ENCODE results near the gene RDM1. TPM values are rescaled to one million over a fixed set of nuclear protein-coding genes. Genes with fewer than 3 reads are reported as not detected.

Gene RDM1
- total and polyA plus RNA-seq, 4 donors, result 0.10 to 0.26 TPM; not detected in 2

DNA sequence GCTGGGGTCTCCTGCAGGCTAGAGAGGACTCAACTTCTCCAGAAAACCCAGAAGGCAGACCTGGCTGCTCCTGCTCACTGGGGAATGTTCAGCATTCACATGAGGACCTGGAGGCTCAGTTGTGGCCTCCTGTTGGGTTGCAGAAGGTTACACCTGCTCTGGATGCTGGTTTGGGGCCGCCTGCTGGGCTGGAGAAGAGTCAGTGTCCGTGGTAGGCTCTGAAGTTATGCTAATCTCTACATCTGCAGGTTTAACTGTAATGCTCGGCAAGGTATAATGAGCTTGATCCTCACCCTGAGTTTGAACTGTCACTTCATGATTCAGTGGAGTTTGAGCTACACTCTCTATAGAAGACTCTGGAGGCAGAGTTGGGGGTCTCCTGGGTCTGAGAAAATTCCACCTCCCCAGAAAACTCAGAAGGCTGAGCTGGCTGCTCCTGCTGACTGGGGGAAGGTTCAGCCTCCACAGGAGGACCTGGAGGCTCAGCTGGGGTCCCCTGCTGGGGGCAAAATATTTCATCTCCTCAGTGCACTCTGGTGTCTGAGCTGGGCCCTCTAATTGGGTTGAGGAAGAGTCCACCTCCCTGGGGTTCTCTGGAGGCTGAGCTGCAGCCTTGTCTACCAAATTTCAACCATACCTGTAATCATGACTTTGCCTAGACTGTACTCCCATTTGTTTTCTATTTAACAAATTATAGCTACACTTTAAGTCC, 23.5 kb downstream of the RDM1 start:
- H3K4me3 ChIP-seq, result no peak overlapping the region
- DNase-seq, result no peak
- no peaks in the 10 kb centered on the region for H3K36me3 ChIP-seq (ENCODE audit: control insufficient read depth in 4 of 4, insufficient read depth in 4 of 4, low read length in 4 of 4)
- H3K4me1 ChIP-seq (ENCODE audit: control insufficient read depth in 5 of 5, insufficient read depth in 5 of 5, low read length in 5 of 5), result no peaks in the 10 kb centered on the region
- H3K9me3 ChIP-seq (ENCODE audit: control insufficient read depth in 4 of 4, insufficient read depth in 3 of 4, low read length in 3 of 4), result peaks cover 0 to 2% (median 0%) of the 10 kb centered on the region in 4 donors
- ATAC-seq (ENCODE audit: insufficient read depth, low FRiP score), result no peak
- H3K27me3 ChIP-seq (ENCODE audit: control insufficient read depth in 3 of 3, insufficient read depth in 3 of 3, low read length in 2 of 3), result no peaks in the 10 kb centered on the region
- no peak overlapping the region for H3K9ac ChIP-seq (ENCODE audit: insufficient read depth in 1 of 2, low read length in 2 of 2)
- TF ChIP-seq, protein P1, sequence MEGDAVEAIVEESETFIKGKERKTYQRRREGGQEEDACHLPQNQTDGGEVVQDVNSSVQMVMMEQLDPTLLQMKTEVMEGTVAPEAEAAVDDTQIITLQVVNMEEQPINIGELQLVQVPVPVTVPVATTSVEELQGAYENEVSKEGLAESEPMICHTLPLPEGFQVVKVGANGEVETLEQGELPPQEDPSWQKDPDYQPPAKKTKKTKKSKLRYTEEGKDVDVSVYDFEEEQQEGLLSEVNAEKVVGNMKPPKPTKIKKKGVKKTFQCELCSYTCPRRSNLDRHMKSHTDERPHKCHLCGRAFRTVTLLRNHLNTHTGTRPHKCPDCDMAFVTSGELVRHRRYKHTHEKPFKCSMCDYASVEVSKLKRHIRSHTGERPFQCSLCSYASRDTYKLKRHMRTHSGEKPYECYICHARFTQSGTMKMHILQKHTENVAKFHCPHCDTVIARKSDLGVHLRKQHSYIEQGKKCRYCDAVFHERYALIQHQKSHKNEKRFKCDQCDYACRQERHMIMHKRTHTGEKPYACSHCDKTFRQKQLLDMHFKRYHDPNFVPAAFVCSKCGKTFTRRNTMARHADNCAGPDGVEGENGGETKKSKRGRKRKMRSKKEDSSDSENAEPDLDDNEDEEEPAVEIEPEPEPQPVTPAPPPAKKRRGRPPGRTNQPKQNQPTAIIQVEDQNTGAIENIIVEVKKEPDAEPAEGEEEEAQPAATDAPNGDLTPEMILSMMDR (IDR thresholded peaks at IDR 0.05; ENCODE audit: control extremely low read depth, extremely low read depth), result no peak
- H3K27ac ChIP-seq (ENCODE audit: low read depth in 1 of 2, low read length in 1 of 2), result no peak overlapping the region
- 77 to 83% methylated on average over 3 of the region's 3 CpGs for WGBS, 2 donors

DNA sequence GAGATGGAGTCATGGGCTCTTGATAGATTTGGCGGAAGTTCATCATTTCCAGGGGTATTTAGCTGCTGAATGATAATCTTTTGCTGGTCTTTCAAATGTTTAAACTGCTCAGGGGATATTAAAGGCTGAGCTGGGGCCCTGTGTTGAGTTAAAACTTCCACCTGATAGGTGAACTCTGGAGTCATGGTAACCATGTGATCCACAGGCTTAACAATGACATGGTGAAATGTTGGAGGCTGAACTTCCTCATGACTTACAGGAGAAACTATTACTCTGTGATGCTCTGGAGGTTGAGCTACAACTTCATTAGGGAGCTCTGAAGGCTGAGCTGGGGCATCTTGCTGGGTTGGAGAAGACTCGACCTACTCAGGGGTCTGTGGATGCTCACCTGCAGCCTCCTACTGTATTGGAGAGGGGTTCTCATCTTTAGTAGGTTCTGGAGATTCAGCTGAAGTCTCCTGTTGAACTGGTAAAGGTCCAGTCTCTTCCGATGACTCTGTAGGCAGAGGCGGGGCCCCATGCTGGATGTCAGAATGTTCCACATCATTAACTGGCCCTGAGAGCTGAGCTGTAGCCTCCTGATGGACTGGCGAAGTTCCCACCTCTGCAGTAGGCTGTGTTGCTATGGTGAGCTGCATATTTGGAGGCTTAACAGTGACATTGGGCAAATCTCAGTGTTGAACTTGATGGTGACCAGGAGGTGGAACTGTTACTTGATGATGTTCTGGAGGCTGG, 24.2 kb downstream of the RDM1 start:
- H3K27me3 ChIP-seq (ENCODE audit: control insufficient read depth in 3 of 3, insufficient read depth in 3 of 3, low read length in 2 of 3), result no peaks in the 10 kb centered on the region
- no peak overlapping the region for H3K9ac ChIP-seq (ENCODE audit: insufficient read depth in 1 of 2, low read length in 2 of 2)
- no peaks in the 10 kb centered on the region for H3K4me1 ChIP-seq (ENCODE audit: control insufficient read depth in 5 of 5, insufficient read depth in 5 of 5, low read length in 5 of 5)
- no peak overlapping the region for H3K27ac ChIP-seq (ENCODE audit: low read depth in 1 of 2, low read length in 1 of 2)
- H3K4me3 ChIP-seq, result no peak overlapping the region
- H3K36me3 ChIP-seq (ENCODE audit: control insufficient read depth in 4 of 4, insufficient read depth in 4 of 4, low read length in 4 of 4), result no peaks in the 10 kb centered on the region
- ATAC-seq (ENCODE audit: insufficient read depth, low FRiP score) (no peak), DNase-seq (no peak)
- 93 to 96% methylated on average over 5 of the region's 5 CpGs for WGBS, 2 donors
- TF ChIP-seq, protein P1 (IDR thresholded peaks at IDR 0.05; ENCODE audit: control extremely low read depth, extremely low read depth), result no peak
- H3K9me3 ChIP-seq (ENCODE audit: control insufficient read depth in 4 of 4, insufficient read depth in 3 of 4, low read length in 3 of 4), result peaks cover 0 to 2% (median 0%) of the 10 kb centered on the region in 4 donors

DNA sequence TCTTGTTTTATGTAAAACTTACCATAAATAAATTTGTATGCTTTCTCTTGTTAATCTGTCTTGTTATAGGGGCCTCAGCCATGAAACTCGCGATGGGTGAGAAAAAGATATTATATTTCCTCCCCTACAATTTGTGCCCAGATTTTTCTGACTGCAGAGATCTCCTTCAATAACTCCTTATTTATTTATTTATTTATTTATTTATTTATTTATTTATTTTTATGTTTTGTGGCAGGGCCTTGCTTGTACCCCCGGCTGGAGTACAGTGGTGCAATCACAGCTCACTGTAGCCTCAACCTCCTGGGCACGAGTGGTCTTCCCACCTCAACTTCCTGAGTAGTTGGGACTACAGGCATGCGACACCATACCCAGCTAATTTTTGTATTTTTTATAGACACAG, 27.1 kb downstream of the RDM1 start:
- 70 to 81% methylated on average over 5 of the region's 5 CpGs for WGBS, 2 donors
- Histone ChIP-seq H3K9me3 (ENCODE audit: control insufficient read depth in 4 of 4, insufficient read depth in 3 of 4, low read length in 3 of 4) (no peaks in the 10 kb centered on the region), H3K36me3 (ENCODE audit: control insufficient read depth in 4 of 4, insufficient read depth in 4 of 4, low read length in 4 of 4) (no peaks in the 10 kb centered on the region), H3K27me3 (ENCODE audit: control insufficient read depth in 3 of 3, insufficient read depth in 3 of 3, low read length in 2 of 3) (no peaks in the 10 kb centered on the region), H3K27ac (ENCODE audit: low read depth in 1 of 2, low read length in 1 of 2) (no peak overlapping the region), H3K9ac (ENCODE audit: insufficient read depth in 1 of 2, low read length in 2 of 2) (no peak overlapping the region), H3K4me1 (ENCODE audit: control insufficient read depth in 5 of 5, insufficient read depth in 5 of 5, low read length in 5 of 5) (no peaks in the 10 kb centered on the region), H3K4me3 (no peak overlapping the region)
- ATAC-seq (ENCODE audit: insufficient read depth, low FRiP score) (no peak), DNase-seq (no peak)
- TF ChIP-seq, protein P1 (IDR thresholded peaks at IDR 0.05; ENCODE audit: control extremely low read depth, extremely low read depth), result no peak

Data from lung (tissue), 12 donors.